Germinal center (tissue), 1 donor: ENCODE data around the gene HDAC4.

ENCODE experiments used
- DNase-seq: peaks from one replicate; pipeline ENCODE4 v3.0.0; 2012; ENCODE audit warnings: mixed read lengths, low spot score

Gene HDAC4

GRCh38 chr2:239120664-239121063 is 280.2 kb downstream of the HDAC4 start:
- no peak for DNase-seq

DNA sequence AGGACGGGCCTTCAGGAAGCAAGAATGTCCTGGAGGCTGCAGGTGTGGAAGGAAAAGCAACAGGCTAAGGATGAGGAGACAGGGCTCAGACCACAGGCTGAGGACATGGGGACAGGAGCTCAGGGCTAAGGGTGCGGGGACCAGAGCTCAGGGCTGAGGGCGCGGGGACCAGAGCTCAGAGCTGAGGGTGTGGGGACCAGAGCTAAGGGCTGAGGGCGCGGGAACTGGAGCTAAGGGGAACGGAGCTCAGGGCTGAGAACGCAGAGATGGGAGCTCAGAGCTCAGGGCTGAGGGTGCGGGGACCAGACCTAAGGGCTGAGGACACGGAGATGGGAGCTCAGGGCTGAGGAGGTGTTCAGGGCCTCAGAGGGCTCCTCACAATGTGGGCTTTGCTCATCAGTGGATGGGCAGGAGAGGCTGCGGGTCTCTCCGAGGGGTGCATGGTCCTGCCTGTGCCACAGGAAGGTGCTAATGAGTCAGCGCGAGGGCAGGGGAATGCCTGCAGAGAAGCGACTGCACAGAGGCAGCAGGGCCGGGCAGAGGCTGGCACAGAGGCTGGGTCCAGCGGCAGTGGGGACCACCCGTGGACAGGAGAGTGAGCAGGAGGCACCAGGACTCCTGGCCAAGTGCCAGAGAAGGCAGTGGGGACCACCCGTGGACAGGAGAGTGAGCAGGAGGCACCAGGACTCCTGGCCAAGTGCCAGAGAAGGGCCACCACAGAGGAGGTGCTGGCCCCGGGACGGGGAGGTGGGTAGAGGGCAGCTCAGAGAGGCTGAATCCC is 281.3 kb downstream of the HDAC4 start:
- DNase-seq, result no peak

DNA sequence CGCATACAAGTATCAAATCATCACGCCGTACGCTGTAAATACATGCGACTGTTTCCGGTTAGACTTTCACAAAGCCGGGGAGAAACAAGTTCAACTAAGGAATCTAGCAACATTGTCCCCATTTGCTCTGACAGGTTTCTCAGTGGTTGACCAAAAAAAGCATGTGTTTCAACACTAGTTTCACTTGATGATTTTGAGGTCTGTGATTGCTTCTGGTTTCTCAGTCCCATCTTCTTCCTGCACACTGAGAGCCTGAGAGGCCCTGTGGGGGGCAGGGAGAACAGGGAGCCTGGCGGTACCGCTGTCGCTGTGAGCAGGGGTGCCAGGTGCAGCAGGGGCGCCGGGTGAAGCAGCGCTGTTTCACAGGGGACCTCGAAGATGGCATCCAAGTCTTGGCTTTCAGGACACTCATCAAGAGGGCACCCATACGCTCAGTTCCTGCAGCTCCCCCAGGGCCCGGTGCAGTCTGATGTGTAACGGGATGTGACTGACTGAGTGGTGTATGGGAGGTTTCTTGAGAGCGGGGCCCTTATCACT is 282.1 kb downstream of the HDAC4 start:
- no peak for DNase-seq

- no peak for DNase-seq
These were observed 282.6 kb downstream of the HDAC4 start for GRCh38 chr2:239118264-239118663.

DNA sequence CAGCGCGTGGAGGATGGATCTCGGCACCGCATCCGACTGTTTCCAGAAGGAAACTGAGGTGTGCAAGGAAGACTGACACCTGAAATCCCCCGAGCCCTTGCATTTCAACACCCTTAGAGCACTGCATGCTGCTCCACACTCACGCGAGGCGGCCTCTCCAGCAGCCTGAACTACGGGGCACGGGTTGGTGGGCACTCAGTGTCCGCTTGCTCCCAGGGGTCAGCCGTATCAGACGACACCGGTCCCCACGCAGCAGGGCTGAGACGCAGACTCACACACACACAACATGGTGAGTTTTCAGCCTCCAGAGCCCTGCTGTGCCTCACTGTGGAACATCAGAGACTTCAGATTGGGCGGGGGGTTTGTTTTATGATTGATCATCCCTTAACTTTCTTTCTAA is 283.0 kb downstream of the HDAC4 start:
- DNase-seq, result no peak

GRCh38 chr2:239116456-239117246 is 284.2 kb downstream of the HDAC4 start:
- DNase-seq, result no peak

GRCh38 chr2:239115616-239116015 is 285.2 kb downstream of the HDAC4 start:
- no peak for DNase-seq

GRCh38 chr2:239114616-239115265 is 286.1 kb downstream of the HDAC4 start:
- no peak for DNase-seq

DNA sequence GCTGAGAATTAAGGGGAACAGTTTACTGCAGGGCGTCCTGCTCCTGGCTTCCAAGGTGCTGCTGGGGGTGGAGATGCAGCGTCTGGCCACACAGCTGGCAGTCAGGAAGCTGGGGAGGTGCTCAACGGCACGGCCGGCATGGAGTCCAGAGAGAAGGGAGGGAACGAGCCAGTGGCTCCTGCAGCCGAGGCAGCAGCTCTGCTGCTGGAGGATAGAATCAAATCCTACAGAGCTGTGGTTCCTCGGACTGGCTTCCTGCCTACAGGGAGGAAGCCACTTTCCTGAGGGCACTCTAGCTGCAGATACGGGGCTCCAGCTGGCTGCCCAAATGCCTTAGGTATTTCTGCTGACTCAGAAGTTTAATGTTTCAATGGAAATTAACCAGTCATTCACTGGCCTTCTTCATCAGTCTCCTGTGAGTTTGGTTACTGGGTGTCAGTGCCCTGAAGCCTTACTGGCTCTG is 286.7 kb downstream of the HDAC4 start:
- DNase-seq, result no peak

- no peak for DNase-seq
These were observed 287.2 kb downstream of the HDAC4 start for GRCh38 chr2:239113615-239114014.

GRCh38 chr2:239113171-239113570 is 287.6 kb downstream of the HDAC4 start:
- DNase-seq, result no peak

GRCh38 chr2:239112127-239112774 is 288.6 kb downstream of the HDAC4 start:
- DNase-seq, result no peak

DNA sequence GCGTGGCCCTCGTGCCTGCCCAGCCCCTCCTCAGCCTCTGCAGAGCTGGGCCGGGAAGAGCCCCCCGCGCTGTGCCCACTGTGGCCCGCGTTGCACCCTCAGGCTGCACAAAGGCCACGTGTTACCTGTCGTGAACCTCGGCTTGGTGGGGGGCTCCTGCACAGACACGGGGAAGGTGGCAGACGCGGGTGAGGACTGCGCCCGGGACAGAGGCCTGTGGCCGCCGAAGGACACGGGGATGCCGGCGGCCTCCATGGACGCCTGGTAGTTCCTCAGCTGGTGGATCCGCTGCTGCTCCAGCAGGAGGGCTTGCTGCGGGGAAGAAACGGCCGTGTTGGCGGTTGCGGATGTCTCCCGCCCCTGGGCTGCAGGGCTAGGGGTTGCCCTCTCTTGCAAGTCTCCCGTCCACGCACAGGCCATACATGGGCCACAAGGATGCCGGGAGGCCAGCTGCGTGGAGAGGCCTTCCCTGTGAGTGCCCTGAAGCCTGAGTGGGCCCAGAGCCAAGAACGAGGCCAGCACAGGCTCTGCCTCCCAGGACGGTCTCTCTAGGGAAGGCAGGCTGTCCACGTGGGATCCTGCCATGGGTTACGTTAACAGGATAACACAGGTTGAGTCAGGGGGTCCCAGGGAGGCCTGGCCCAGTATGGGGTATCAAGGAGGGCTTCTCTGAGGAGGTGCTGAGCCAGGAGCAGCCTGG is 289.3 kb downstream of the HDAC4 start:
- DNase-seq, result no peak

DNA sequence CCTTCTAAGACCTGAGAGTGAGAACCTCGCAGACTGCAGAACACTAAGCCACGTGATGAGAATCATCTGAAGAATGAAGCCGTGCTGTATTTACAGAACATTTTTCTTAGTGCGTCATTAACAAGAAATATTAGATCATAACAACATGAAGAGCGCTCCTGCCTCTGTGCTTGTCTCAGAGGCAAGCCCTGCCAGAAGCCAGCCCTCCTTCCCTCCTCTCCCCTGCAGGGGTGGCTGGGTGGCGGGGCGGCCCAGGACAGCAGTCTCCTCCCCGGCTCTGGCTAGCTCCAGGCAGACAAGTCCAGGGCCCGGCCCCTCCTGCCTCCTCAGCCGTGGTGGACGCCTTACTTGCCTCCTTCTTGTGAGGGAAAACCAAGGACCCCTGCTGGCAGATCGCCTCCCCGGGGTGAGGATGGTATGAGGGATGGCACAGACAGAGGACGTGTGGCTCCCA is 290.2 kb downstream of the HDAC4 start:
- DNase-seq, result no peak

DNA sequence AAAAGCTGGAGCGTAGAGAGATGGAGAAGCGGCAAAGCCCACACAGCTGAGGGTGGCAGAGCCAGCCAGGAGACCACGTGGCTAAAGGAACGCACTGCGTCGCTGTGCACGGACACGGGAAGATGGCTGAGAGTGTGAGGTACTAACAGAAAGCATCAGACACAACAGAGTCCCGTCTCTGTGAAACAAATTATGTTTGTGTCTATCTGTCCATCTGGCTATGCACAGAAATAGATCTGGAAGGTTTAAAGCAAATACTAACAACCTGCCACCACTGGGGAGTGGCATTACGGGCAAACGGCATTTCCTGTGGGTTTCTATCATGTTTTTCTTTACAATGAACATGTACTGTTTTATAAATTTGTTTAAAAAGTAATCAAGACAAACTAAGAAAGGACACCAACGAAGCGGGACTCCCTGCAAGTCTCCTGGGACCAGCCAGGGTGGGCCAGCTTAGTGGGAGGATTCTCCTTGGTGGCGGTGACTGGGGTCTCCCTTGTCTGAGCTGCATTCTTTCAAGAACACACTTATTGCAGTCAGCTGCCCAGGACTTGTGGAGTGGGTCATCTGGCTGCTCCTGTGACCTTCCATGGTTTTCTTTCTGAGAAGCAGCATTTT is 290.8 kb downstream of the HDAC4 start:
- no peak for DNase-seq

DNA sequence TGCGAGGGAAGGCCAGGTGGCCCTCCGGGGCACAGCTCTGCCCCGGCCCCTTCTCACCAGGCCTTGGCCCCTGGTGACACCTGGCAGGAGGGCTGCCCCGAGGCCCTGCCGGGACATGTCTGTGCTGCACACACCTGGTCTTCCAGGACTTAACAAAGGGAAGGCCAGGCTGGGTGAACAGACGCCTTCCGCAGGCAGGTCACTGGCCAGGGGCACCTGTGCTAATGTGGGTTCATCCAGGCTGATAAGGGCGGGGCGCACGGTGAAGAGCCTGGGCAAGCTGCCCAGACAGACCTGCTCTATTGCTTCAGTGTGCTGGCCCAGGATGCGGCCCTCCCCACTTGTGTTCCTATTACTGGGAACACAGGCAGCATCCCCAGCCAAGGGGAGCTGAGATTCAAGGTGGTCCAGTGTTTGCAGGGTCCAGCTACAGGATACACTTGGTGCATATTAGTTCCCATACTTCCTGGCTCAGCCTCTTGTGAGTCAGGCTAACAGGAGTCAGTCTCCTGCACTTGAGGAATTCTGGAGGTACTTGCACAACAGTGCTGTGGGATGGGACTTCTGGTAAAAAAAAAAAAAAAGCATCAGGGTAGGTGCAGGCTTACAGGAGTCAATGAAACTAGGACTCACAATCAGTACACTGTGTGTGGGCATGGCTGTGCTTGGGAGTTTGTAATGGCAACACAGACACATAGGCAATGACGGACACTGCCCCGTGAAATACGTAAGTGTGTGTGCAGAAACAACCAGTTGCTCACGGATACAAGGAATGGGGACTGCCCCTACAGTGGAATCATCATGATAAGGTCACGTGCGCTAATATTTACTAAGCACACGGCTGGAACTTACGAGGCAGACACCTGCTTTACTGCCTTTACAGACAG is 291.5 kb downstream of the HDAC4 start:
- no peak for DNase-seq

DNA sequence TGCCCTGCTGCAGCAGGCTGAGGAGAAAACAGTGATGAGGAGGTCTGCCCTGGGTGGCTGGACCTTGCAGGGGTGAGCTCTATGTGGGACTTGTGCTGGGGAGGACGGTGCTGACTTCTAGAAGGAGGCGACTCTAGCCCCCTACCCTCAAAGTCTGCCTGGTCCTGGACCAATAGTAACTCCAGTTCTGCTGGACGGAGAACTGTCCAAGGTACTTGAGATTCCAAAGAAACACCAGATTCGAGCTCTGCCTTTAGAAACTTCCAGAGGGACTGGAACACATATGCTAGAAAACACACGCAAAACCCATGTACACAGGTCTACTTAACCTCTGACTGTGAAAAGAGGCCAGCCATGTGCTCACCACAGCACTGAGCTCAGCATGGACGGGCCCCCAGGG is 292.4 kb downstream of the HDAC4 start:
- no peak for DNase-seq

GRCh38 chr2:239107936-239108335 is 292.9 kb downstream of the HDAC4 start:
- DNase-seq, result no peak

- no peak for DNase-seq
These were observed 293.9 kb downstream of the HDAC4 start for GRCh38 chr2:239106966-239107365.
